ENCODE measurements around the gene KCTD20.

KCTD20 gene

DNA sequence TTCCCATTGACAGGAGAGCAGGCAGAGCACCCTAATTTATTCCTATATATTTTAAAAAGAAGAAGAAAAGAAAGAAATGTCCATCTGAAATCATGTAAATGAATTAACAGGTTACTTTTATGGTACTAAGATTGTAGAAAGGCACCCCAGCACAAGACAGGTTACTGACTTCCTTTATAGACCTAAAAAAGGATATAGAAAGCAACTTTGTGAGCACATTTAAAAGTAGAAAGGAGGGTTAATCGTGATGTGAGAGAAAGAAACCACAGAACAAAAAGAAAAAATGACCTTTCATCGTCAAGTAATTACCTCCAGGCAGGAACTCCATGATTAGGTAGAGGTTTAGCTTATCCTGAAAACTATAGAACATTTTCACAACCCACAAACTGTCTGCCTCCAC lies 74.6 kb downstream of the KCTD20 start:
- H3K4me3 ChIP-seq (ENCODE audit: low read depth, low read length), result no peak overlapping the region
- H3K27me3 ChIP-seq (ENCODE audit: control insufficient read depth, insufficient read depth, low read length), result no peaks in the 10 kb centered on the region
- peaks cover 4% of the 10 kb centered on the region for H3K36me3 ChIP-seq (ENCODE audit: control insufficient read depth, insufficient read depth, low read length)
- no peak overlapping the region for H3K9ac ChIP-seq (ENCODE audit: low read depth, low read length)
- H3K9me3 ChIP-seq (ENCODE audit: control insufficient read depth, insufficient read depth, low read length), result no peaks in the 10 kb centered on the region
- no peaks in the 10 kb centered on the region for H3K4me1 ChIP-seq (ENCODE audit: control insufficient read depth, insufficient read depth, low read length)

DNA sequence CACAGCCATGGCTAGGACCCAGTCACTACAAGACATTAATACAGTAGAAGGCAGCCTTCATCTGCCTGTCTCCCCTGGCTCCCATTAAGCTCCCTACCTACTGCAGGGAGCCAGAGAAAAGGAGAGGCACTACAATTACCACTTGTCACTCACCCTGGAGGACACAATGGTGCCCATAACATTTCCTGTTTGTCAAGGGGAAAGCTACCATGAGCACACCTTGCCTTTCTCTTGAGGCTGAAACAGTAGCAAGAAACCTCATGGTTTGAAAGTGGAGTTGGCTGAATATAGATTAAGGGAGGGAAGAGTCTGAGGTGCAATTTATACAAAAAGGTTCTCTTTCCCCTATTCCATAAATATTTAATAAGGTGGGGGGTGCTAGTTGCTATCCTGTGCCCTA lies 76.6 kb downstream of the KCTD20 start:
- H3K27me3 ChIP-seq (ENCODE audit: control insufficient read depth, insufficient read depth, low read length), result no peaks in the 10 kb centered on the region
- H3K9ac ChIP-seq (ENCODE audit: low read depth, low read length), result no peak overlapping the region
- peaks cover 4% of the 10 kb centered on the region for H3K36me3 ChIP-seq (ENCODE audit: control insufficient read depth, insufficient read depth, low read length)
- H3K4me1 ChIP-seq (ENCODE audit: control insufficient read depth, insufficient read depth, low read length), result no peaks in the 10 kb centered on the region
- H3K4me3 ChIP-seq (ENCODE audit: low read depth, low read length), result no peak overlapping the region
- no peaks in the 10 kb centered on the region for H3K9me3 ChIP-seq (ENCODE audit: control insufficient read depth, insufficient read depth, low read length)

DNA sequence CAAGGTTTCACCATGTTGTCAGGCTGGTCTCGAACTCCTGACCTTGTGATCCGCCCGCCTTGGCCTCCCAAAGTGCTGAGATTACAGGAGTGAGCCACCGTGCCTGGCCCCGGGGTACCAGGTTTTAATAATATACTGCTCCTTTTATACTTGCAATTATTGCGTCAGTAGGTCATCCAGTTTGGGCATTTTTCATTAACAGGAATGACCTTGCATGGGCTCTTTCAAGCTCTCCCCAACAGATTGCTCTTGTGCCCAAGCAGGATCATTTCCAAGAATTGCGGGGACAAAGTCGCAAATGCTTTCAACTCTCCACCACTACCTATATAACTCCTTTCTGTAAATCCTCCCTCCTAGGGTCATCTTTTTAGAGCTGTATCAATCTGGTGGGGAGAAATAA lies 80.7 kb downstream of the KCTD20 start:
- H3K36me3 ChIP-seq (ENCODE audit: control insufficient read depth, insufficient read depth, low read length), result no peaks in the 10 kb centered on the region

DNA sequence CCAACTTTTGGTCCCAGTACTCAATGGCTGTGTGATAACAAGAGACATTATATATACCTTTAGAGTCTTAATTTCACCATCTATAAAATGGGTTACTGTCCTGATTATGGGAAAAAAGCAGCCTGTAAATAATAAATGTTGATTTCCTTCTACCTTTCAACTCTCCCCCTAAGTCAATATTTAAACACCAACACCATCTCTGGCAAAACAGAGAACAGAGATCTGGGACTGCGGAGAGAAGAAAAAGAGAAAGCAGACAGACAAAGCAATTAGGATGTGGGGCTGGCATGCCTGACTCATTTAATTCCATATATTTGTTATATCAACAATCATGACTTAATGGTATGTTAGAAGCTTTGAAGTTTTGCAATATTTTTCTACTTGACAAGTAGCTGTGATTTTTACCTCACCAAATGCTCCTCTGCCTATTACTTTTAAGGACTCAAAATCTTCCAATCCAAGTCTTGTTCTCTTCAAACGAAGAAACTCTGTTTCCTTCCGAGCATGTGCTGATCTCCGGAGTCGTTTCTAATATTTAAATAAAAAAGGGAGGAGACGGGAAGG lies 81.2 kb downstream of the KCTD20 start:
- no peaks in the 10 kb centered on the region for H3K4me1 ChIP-seq (ENCODE audit: control insufficient read depth, insufficient read depth, low read length)

More for the DNA sequence above, 80.7 kb downstream of the KCTD20 start:
- no peaks in the 10 kb centered on the region for H3K27me3 ChIP-seq (ENCODE audit: control insufficient read depth, insufficient read depth, low read length)
- no peak overlapping the region for H3K4me3 ChIP-seq (ENCODE audit: low read depth, low read length)
- no peaks in the 10 kb centered on the region for H3K4me1 ChIP-seq (ENCODE audit: control insufficient read depth, insufficient read depth, low read length)
- no peak overlapping the region for H3K9ac ChIP-seq (ENCODE audit: low read depth, low read length)
- no peaks in the 10 kb centered on the region for H3K9me3 ChIP-seq (ENCODE audit: control insufficient read depth, insufficient read depth, low read length)

DNA sequence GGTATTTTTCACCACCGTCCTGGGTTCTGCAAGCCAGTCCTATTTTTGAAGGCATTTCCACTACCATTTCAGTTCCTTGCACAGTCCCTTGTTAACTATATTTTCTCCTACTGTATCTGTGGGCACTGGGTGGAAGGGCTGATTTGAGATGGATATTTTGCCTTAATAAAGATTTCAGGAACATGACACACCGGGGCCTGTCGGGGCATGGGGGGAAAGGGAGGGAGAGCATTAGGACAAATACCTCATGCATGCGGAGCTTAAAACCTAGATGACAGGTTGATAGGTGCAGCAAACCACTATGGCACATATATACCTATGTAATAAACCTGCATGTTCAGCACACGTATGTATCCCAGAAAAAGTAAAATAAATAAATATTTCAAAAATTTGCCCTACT lies 82.1 kb downstream of the KCTD20 start:
- Histone ChIP-seq H3K4me3 (ENCODE audit: low read depth, low read length) (no peak overlapping the region), H3K9me3 (ENCODE audit: control insufficient read depth, insufficient read depth, low read length) (no peaks in the 10 kb centered on the region), H3K36me3 (ENCODE audit: control insufficient read depth, insufficient read depth, low read length) (no peaks in the 10 kb centered on the region), H3K9ac (ENCODE audit: low read depth, low read length) (no peak overlapping the region), H3K4me1 (ENCODE audit: control insufficient read depth, insufficient read depth, low read length) (no peaks in the 10 kb centered on the region), H3K27me3 (ENCODE audit: control insufficient read depth, insufficient read depth, low read length) (no peaks in the 10 kb centered on the region)

More for the DNA sequence above, 81.2 kb downstream of the KCTD20 start:
- Histone ChIP-seq H3K9ac (ENCODE audit: low read depth, low read length) (no peak overlapping the region), H3K4me3 (ENCODE audit: low read depth, low read length) (no peak overlapping the region), H3K36me3 (ENCODE audit: control insufficient read depth, insufficient read depth, low read length) (no peaks in the 10 kb centered on the region), H3K9me3 (ENCODE audit: control insufficient read depth, insufficient read depth, low read length) (no peaks in the 10 kb centered on the region), H3K27me3 (ENCODE audit: control insufficient read depth, insufficient read depth, low read length) (no peaks in the 10 kb centered on the region)

DNA sequence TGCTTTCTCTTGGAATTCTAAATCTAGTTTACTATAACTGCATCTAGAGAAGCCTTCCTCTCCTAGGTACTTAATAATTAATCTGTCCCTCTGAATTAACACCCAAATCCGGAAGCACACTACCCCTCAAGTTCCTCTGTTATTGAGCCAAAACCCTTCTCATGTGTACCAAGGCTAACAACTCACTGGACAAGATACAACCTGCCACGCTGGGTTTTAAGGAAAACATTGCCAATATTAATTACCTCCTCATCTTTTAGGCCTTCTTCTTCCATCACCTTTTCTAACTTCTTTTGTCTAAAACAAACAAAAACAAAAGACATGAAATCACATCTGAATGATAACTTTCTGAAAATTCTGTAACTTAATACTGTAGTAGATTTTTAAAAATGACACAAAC lies 82.5 kb downstream of the KCTD20 start:
- Histone ChIP-seq H3K9ac (ENCODE audit: low read depth, low read length) (no peak overlapping the region), H3K9me3 (ENCODE audit: control insufficient read depth, insufficient read depth, low read length) (no peaks in the 10 kb centered on the region), H3K4me1 (ENCODE audit: control insufficient read depth, insufficient read depth, low read length) (no peaks in the 10 kb centered on the region), H3K36me3 (ENCODE audit: control insufficient read depth, insufficient read depth, low read length) (no peaks in the 10 kb centered on the region), H3K27me3 (ENCODE audit: control insufficient read depth, insufficient read depth, low read length) (no peaks in the 10 kb centered on the region), H3K4me3 (ENCODE audit: low read depth, low read length) (no peak overlapping the region)

DNA sequence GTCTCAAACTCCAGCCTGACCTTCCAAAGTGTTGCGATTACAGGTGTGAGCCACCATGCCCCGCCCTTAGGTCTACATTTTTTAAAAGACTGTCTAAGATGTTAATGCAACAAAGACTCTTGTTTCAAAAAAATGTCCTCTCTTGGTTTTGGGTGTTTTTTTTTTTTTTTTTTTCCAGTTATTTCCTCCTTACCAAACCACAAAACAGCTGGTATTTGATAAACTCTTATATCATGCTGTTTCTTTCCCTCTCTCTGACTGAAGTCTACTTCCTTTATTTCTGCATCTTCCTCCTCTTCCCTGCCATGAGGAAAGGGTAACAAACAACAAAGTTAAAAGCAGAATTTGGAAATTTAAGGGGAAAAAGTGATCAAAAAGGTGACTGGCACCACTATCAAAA lies 83.3 kb downstream of the KCTD20 start:
- H3K4me1 ChIP-seq (ENCODE audit: control insufficient read depth, insufficient read depth, low read length), result no peaks in the 10 kb centered on the region
- no peaks in the 10 kb centered on the region for H3K36me3 ChIP-seq (ENCODE audit: control insufficient read depth, insufficient read depth, low read length)
- no peak overlapping the region for H3K9ac ChIP-seq (ENCODE audit: low read depth, low read length)

DNA sequence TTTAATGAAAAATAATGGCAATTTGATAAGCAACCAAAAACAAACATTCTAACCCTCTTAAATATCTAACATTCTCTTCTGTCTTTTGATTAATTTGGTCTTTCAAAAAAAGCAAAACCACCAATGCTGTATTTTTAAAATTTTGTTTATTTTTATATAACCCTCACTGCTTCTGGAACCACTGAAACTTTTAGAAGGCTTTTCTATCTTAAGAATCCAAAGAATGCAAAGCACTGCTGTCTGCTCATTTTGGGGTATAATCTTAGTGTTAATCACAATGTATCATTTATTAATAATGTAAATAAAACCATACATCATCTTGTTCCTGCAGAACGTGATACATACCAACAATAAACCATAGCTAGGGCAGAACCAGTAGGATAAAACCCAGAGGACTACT lies 90.5 kb downstream of the KCTD20 start:
- Histone ChIP-seq H3K9ac (ENCODE audit: low read depth, low read length) (no peak overlapping the region), H3K4me3 (ENCODE audit: low read depth, low read length) (no peak overlapping the region), H3K27me3 (ENCODE audit: control insufficient read depth, insufficient read depth, low read length) (no peaks in the 10 kb centered on the region), H3K4me1 (ENCODE audit: control insufficient read depth, insufficient read depth, low read length) (no peaks in the 10 kb centered on the region), H3K36me3 (ENCODE audit: control insufficient read depth, insufficient read depth, low read length) (no peaks in the 10 kb centered on the region), H3K9me3 (ENCODE audit: control insufficient read depth, insufficient read depth, low read length) (no peaks in the 10 kb centered on the region)

More for the DNA sequence above, 83.3 kb downstream of the KCTD20 start:
- Histone ChIP-seq H3K4me3 (ENCODE audit: low read depth, low read length) (no peak overlapping the region), H3K27me3 (ENCODE audit: control insufficient read depth, insufficient read depth, low read length) (no peaks in the 10 kb centered on the region), H3K9me3 (ENCODE audit: control insufficient read depth, insufficient read depth, low read length) (no peaks in the 10 kb centered on the region)

DNA sequence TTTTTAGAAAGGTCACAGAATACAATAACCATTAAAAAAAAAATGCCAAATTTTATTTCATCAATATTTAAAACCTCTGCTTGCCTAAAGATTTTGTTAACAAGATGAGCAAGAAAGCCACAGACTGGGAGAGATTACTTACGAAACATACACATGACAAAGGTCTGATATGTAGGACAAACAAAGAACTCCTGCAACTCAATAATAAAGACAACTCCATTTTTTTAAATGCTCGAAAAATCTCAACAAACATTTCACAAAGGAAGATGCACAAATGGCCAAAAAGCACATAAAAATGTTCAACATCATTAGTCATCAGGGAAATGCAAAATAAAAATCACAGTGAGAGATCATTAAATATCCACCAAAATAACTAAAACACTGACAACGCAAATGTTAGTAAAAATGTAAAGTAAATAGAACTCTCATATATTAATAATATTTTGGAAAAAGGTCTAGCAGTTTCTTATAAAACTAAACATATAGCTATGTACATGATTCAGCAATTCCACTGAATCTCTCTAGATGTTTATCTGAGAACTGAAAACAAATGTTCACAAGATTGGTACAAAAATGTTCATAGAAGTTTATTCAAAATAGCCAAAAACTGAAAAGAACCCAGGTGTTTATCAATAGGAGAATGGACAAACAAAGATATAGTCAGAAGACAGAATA lies 94.2 kb downstream of the KCTD20 start:
- Histone ChIP-seq H3K9ac (ENCODE audit: low read depth, low read length) (no peak overlapping the region), H3K36me3 (ENCODE audit: control insufficient read depth, insufficient read depth, low read length) (peaks cover 5% of the 10 kb centered on the region), H3K4me3 (ENCODE audit: low read depth, low read length) (no peak overlapping the region)

DNA sequence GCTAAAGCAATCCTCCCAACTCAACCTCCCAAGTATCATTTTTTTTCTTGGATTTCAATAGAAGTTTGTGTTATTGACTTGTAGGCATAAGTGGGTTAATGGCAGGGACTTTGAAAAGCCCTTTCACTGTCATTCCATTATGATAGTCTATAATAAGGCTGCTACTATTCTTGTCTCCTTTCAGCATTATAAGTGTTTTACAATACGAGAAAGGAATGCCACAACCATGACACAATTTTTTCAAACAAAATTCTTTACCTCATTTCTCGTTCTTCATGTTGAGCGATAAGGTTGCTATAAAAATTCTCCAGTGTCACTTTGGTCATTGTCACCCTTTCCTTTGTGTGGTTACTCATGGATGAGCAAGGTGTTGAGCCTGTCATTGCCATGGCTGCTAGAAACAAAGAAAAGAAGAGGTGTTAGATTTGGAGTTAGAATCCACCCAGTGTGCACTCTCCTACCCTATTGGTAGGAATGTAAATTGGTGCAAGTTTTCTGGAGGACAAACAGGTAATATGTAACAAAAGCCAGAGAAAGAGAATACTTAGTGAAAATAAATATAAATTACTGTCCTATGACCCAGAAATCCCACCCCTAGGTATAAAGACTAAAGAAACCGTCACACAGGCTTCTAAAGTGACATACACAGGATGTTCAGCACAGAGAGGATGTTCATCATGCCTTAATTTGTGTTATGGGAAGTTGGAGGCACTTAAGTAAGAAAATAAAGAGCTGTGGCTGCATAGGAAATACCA lies 97.2 kb downstream of the KCTD20 start:
- Histone ChIP-seq H3K9ac (ENCODE audit: low read depth, low read length) (no peak overlapping the region), H3K4me3 (ENCODE audit: low read depth, low read length) (no peak overlapping the region), H3K36me3 (ENCODE audit: control insufficient read depth, insufficient read depth, low read length) (peaks cover 5% of the 10 kb centered on the region), H3K27me3 (ENCODE audit: control insufficient read depth, insufficient read depth, low read length) (no peaks in the 10 kb centered on the region), H3K9me3 (ENCODE audit: control insufficient read depth, insufficient read depth, low read length) (no peaks in the 10 kb centered on the region), H3K4me1 (ENCODE audit: control insufficient read depth, insufficient read depth, low read length) (no peaks in the 10 kb centered on the region)

More for the DNA sequence above, 94.2 kb downstream of the KCTD20 start:
- Histone ChIP-seq H3K9me3 (ENCODE audit: control insufficient read depth, insufficient read depth, low read length) (no peaks in the 10 kb centered on the region), H3K27me3 (ENCODE audit: control insufficient read depth, insufficient read depth, low read length) (no peaks in the 10 kb centered on the region), H3K4me1 (ENCODE audit: control insufficient read depth, insufficient read depth, low read length) (no peaks in the 10 kb centered on the region)

Data from iPS-15b (cell line).